HepG2 (cell line): ENCODE data around the gene IL1R1. TPM values are rescaled to one million over a fixed set of nuclear protein-coding genes. Genes with fewer than 3 reads are reported as not detected.
A peak's percentile ranks its signal among the peaks of the same experiment; 100 is the strongest.

Experiments used
- AGO2 ChIP-seq: fragments of 200-400 bp; formaldehyde crosslinking; optimal IDR thresholded peaks from 2 replicates; pipeline ENCODE3; 2017; ENCODE audit warnings: mild to moderate bottlenecking, low read depth, low read length, moderate library complexity
- BCL3 ChIP-seq: sonication (generic); formaldehyde crosslinking; IDR thresholded peaks from 2 replicates; pipeline ENCODE4 v1.5.1; 2020; ENCODE audit warnings: mild to moderate bottlenecking, missing genetic modification reagents, moderate library complexity
- CENPT ChIP-seq: sonication (generic); formaldehyde crosslinking; IDR thresholded peaks from 2 replicates; pipeline ENCODE4 v1.8.0; 2022; ENCODE audit warnings: low read depth, mild to moderate bottlenecking, moderate library complexity, missing genetic modification reagents
- FOXA3 ChIP-seq: IDR thresholded peaks from 2 replicates; pipeline ENCODE4 v1.6.1; 2016; ENCODE audit warnings: missing genetic modification reagents, missing compliant biosample characterization
- FOXO1 ChIP-seq: sonication (generic); formaldehyde crosslinking; IDR thresholded peaks from 2 replicates; pipeline ENCODE4 v1.4.0; 2020; ENCODE audit warnings: missing genetic modification reagents
- HOXA9 ChIP-seq: sonication (generic); formaldehyde crosslinking; IDR thresholded peaks from 2 replicates; pipeline ENCODE4 v1.8.1; 2022; ENCODE audit warnings: missing genetic modification reagents, mild to moderate bottlenecking, moderate library complexity, borderline replicate concordance
- KLF6 ChIP-seq: IDR thresholded peaks from 2 replicates; pipeline ENCODE4 v1.8.0; 2016; ENCODE audit warnings: missing biosample characterization, missing genetic modification reagents
- MNT ChIP-seq: fragments of 450-650 bp; IDR thresholded peaks from 2 replicates; pipeline ENCODE4 v1.6.1; 2016
- NFKBIZ ChIP-seq: IDR thresholded peaks from 2 replicates; pipeline ENCODE4 v1.6.1; 2018; ENCODE audit warnings: missing genetic modification reagents, missing compliant biosample characterization
- SAFB2 ChIP-seq: sonication (generic); formaldehyde crosslinking; IDR thresholded peaks from 2 replicates; pipeline ENCODE4 v1.5.1; 2020; ENCODE audit warnings: missing genetic modification reagents, low read depth, mild to moderate bottlenecking, borderline replicate concordance
- SCMH1 ChIP-seq: sonication (generic); formaldehyde crosslinking; IDR thresholded peaks from 2 replicates; pipeline ENCODE4 v1.9.0; 2021; ENCODE audit warnings: missing genetic modification reagents, mild to moderate bottlenecking, borderline replicate concordance
- SKI ChIP-seq: fragments of 450-650 bp; IDR thresholded peaks from one replicate; pipeline ENCODE4 v1.6.1; 2018; ENCODE audit warnings: mild to moderate bottlenecking; ENCODE audit not compliant: partially characterized antibody
- TBX3 ChIP-seq: fragments of 450-650 bp; IDR thresholded peaks from 2 replicates; pipeline ENCODE4 v1.6.1; 2017; ENCODE audit warnings: antibody characterized with exemption, mild to moderate bottlenecking, inconsistent platforms, borderline replicate concordance
- TOE1 ChIP-seq: sonication (generic); formaldehyde crosslinking; IDR thresholded peaks from 2 replicates; pipeline ENCODE4 v1.4.0; 2020; ENCODE audit warnings: mild to moderate bottlenecking, missing genetic modification reagents
- ZEB1 ChIP-seq: IDR thresholded peaks from 2 replicates; pipeline ENCODE4 v1.6.1; 2012; ENCODE audit warnings: mild to moderate bottlenecking, low read depth, inconsistent platforms; ENCODE audit not compliant: insufficient replicate concordance
- ZFP41 ChIP-seq: sonication (generic); formaldehyde crosslinking; IDR thresholded peaks from 2 replicates; pipeline ENCODE4 v1.4.0; 2020; ENCODE audit warnings: mild to moderate bottlenecking, missing genetic modification reagents, borderline replicate concordance
- ZNF326 ChIP-seq: sonication (generic); formaldehyde crosslinking; IDR thresholded peaks from 2 replicates; pipeline ENCODE4 v1.4.0; 2020; ENCODE audit warnings: missing genetic modification reagents, borderline replicate concordance
- ZNF343 ChIP-seq: sonication (generic); formaldehyde crosslinking; IDR thresholded peaks from 2 replicates; pipeline ENCODE4 v1.4.0; 2020; ENCODE audit warnings: mild to moderate bottlenecking, missing genetic modification reagents
- ZNF44 ChIP-seq: sonication (generic); formaldehyde crosslinking; IDR thresholded peaks from 2 replicates; pipeline ENCODE4 v1.5.1; 2020; ENCODE audit warnings: mild to moderate bottlenecking, missing genetic modification reagents
- ZNF460 ChIP-seq: sonication (generic); formaldehyde crosslinking; IDR thresholded peaks from 2 replicates; pipeline ENCODE4 v1.5.1; 2020; ENCODE audit warnings: missing genetic modification reagents, mild to moderate bottlenecking, borderline replicate concordance
- polyA plus RNA-seq, 8 experiments: library from polyadenylated mRNA; depleted of rRNA in 3 of 8; stranded (reverse) in 7 of 8; unstranded in 1 of 8; fragments of >200 nt; fragmentation: Illumina TruSeq in 4 of 8; extraction: Trizol in 4 of 8; gene quantifications; 2 replicates each; pipeline versions ENCODE4 v1.2.1 to v1.2.3, GENCODE V29; 2011 to 2016; ENCODE audit warnings: low read depth in 4 of 8, missing spikeins in 1 of 8, mixed read lengths in 1 of 8; ENCODE audit not compliant: insufficient read depth in 1 of 8
- total RNA-seq, 5 experiments: library from RNA; depleted of rRNA; stranded (reverse); fragments of >200 nt; fragmentation: Illumina TruSeq; extraction: Trizol; gene quantifications; 2 replicates each; pipeline ENCODE4 v1.2.3, GENCODE V29; 2016; ENCODE audit warnings: low read depth in 1 of 5
- TF ChIP-seq, protein P1 (sequence below): sonication (generic); formaldehyde crosslinking; IDR thresholded peaks from 2 replicates; pipeline ENCODE4 v1.4.0; 2020; ENCODE audit warnings: missing genetic modification reagents
- TF ChIP-seq, protein P2 (sequence below): sonication (generic); formaldehyde crosslinking; conservative IDR thresholded peaks from 2 replicates; pipeline ENCODE4 v1.4.0; 2020; ENCODE audit warnings: missing genetic modification reagents

Gene IL1R1
- total and polyA plus RNA-seq, 2 of the 13 experiments (the other 11 are each of a cell fraction or from before 2014, with no cell fraction given) = 38.0 to 93.1 TPM

- TF ChIP-seq SAFB2 (CRISPR knock-in tag) (no peak), SKI (no peak), TOE1 (CRISPR knock-in tag) (no peak), TBX3 (no peak), MNT (no peak), ZNF460 (CRISPR knock-in tag) (no peak), AGO2 (peak; percentile 10), ZNF44 (no peak), ZNF343 (CRISPR knock-in tag) (no peak), ZFP41 (CRISPR knock-in tag) (no peak), NFKBIZ (CRISPR knock-in tag) (no peak), ZNF326 (no peak), FOXA3 (CRISPR knock-in tag) (peak; percentile 83), FOXO1 (peak; percentile 52; the same call in 1 of the 2 replicates), CENPT (no peak), BCL3 (CRISPR knock-in tag) (no peak), KLF6 (CRISPR knock-in tag) (no peak), ZEB1 (peak; percentile 62), HOXA9 (no peak), SCMH1 (CRISPR knock-in tag) (no peak)
- TF ChIP-seq, protein P1, sequence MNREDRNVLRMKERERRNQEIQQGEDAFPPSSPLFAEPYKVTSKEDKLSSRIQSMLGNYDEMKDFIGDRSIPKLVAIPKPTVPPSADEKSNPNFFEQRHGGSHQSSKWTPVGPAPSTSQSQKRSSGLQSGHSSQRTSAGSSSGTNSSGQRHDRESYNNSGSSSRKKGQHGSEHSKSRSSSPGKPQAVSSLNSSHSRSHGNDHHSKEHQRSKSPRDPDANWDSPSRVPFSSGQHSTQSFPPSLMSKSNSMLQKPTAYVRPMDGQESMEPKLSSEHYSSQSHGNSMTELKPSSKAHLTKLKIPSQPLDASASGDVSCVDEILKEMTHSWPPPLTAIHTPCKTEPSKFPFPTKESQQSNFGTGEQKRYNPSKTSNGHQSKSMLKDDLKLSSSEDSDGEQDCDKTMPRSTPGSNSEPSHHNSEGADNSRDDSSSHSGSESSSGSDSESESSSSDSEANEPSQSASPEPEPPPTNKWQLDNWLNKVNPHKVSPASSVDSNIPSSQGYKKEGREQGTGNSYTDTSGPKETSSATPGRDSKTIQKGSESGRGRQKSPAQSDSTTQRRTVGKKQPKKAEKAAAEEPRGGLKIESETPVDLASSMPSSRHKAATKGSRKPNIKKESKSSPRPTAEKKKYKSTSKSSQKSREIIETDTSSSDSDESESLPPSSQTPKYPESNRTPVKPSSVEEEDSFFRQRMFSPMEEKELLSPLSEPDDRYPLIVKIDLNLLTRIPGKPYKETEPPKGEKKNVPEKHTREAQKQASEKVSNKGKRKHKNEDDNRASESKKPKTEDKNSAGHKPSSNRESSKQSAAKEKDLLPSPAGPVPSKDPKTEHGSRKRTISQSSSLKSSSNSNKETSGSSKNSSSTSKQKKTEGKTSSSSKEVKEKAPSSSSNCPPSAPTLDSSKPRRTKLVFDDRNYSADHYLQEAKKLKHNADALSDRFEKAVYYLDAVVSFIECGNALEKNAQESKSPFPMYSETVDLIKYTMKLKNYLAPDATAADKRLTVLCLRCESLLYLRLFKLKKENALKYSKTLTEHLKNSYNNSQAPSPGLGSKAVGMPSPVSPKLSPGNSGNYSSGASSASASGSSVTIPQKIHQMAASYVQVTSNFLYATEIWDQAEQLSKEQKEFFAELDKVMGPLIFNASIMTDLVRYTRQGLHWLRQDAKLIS (CRISPR knock-in tag) = no peak
- TF ChIP-seq, protein P2, sequence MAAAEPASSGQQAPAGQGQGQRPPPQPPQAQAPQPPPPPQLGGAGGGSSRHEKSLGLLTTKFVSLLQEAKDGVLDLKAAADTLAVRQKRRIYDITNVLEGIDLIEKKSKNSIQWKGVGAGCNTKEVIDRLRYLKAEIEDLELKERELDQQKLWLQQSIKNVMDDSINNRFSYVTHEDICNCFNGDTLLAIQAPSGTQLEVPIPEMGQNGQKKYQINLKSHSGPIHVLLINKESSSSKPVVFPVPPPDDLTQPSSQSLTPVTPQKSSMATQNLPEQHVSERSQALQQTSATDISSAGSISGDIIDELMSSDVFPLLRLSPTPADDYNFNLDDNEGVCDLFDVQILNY (CRISPR knock-in tag) = no peak
Observed at GRCh38 chr2:102166189-102166845, 23.8 kb downstream of the IL1R1 start (continued).
